Activated naive CD8-positive, alpha-beta T cell (primary cell): Measurements from ENCODE around the gene TMEM247.

Experiments
- H3K27ac Mint-ChIP-seq: one replicate; pipeline ENCODE4 v1.8.0; 2021; ENCODE audit warnings: mixed read lengths
- H3K27me3 Mint-ChIP-seq: one replicate; pipeline ENCODE4 v1.8.0; 2021; ENCODE audit warnings: mixed read lengths
- H3K36me3 Mint-ChIP-seq: one replicate; pipeline ENCODE4 v1.8.0; 2021; ENCODE audit warnings: mixed read lengths
- H3K4me1 Mint-ChIP-seq: one replicate; pipeline ENCODE4 v1.8.0; 2021; ENCODE audit warnings: low read depth, mixed read lengths
- H3K4me3 Mint-ChIP-seq: one replicate; pipeline ENCODE4 v1.8.0; 2021; ENCODE audit warnings: mild to moderate bottlenecking, mixed read lengths
- H3K9me3 Mint-ChIP-seq: one replicate; pipeline ENCODE4 v1.8.0; 2021; ENCODE audit warnings: low read depth, mixed read lengths

Gene TMEM247

DNA sequence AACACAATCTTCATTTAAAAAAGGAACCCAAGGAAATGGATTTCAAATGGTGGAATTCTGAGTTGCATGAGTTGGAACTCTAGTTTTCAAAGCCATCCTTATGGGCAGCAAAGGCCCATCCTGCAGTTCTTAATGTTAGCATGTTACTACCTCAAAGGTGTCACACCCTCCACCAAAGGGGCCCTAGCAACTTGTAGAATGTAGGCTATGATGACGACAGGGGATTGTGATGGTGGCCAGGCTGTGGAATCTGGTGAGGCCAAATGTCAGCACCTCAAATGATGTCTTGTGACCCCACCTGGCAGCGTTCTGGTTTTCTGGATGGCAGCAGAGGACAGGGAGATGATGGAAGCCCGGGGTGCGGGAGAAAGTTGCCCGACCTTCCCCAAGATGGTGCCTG, at the start of gene TMEM247:
TMEM247 (plus strand) TSS at position 301 of the 400 bp plus-strand sequence.
- H3K4me3 Mint-ChIP-seq = no peak within 1 kb of the TSS
- peaks cover 6% of the 10 kb centered on the region for H3K36me3 Mint-ChIP-seq
- H3K4me1 Mint-ChIP-seq = peaks cover 22% of the 10 kb centered on the region
- H3K27ac Mint-ChIP-seq = no peak within 1 kb of the TSS
- peaks cover 3% of the 10 kb centered on the region for H3K9me3 Mint-ChIP-seq
- peaks cover 1% of the 10 kb centered on the region for H3K27me3 Mint-ChIP-seq

- H3K4me3 Mint-ChIP-seq = no peak overlapping the region
- no peaks in the 10 kb centered on the region for H3K9me3 Mint-ChIP-seq
- no peaks in the 10 kb centered on the region for H3K36me3 Mint-ChIP-seq
- no peak overlapping the region for H3K27ac Mint-ChIP-seq
- H3K27me3 Mint-ChIP-seq = no peaks in the 10 kb centered on the region
- H3K4me1 Mint-ChIP-seq = peaks cover 37% of the 10 kb centered on the region
Measured at GRCh38 chr2:46430413-46430812, 49.0 kb upstream of the TMEM247 start.

GRCh38 chr2:46430992-46431391, 48.4 kb upstream of the TMEM247 start:
- no peaks in the 10 kb centered on the region for H3K36me3 Mint-ChIP-seq
- H3K27me3 Mint-ChIP-seq = no peaks in the 10 kb centered on the region
- peaks cover 37% of the 10 kb centered on the region for H3K4me1 Mint-ChIP-seq
- no peaks in the 10 kb centered on the region for H3K9me3 Mint-ChIP-seq
- peak overlapping the region; percentile 24 for H3K27ac Mint-ChIP-seq
- peak overlapping the region; percentile 21 for H3K4me3 Mint-ChIP-seq

DNA sequence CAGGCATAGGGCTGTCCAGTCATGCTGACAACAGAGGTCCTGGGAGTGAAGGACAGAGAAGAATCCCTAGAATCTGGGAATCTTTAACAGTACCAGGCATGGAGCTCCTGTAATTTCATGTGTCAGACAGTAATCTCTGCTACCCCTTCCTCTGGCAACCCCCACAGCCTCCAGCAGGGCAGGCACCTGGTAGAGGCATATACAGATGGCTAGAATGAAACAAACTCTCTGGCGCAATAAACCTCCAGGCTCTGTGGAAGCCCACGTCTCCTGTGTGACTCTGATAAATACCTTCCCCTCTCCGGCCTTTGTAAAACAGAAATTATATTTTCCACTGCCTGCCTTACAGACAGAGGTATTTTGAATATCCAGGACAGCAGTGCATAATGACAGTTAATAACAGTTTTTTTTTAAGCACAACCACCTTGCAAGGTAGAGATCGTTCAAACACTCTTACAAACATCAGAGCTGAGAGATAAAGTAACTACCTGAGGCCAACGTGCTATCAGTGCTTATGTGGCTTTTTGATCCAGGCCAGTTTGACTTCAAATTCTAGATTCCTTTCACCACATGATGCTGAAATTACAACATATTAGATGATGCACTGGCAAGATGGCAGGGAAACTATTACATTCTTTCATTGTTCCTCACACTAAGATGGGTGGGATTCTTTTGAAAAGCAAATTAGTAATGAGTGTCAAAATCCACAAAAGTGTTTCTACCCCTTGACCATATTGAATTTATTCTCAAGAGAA, 47.7 kb upstream of the TMEM247 start:
- Mint-ChIP-seq H3K4me3 (peak overlapping the region; percentile 21), H3K27ac (peak overlapping the region; percentile 24), H3K27me3 (no peaks in the 10 kb centered on the region), H3K9me3 (no peaks in the 10 kb centered on the region), H3K36me3 (no peaks in the 10 kb centered on the region), H3K4me1 (peaks cover 37% of the 10 kb centered on the region)

DNA sequence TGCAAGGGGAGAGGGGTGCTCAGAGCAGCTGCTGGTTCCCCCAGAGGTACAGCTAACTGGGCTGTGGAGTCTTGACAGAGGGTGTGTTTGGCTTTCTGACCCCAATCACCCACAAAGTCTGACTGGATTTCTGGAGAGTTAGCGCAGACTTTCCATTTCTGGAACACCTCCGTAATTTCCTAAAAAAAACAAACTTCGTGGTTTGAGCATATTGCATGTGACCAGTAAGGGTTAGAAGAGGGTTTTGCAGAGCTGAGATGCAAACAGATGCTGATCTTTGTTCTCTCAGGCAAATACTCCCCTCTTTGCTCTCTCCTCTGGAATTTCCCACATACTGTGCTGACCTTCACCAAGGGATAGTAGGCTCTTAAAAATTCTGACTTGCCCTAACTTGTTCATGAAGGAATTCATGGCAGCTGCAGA, 44.5 kb upstream of the TMEM247 start:
- H3K27ac Mint-ChIP-seq = no peak overlapping the region
- no peaks in the 10 kb centered on the region for H3K36me3 Mint-ChIP-seq
- peaks cover 56% of the 10 kb centered on the region for H3K4me1 Mint-ChIP-seq
- H3K9me3 Mint-ChIP-seq = peaks cover 3% of the 10 kb centered on the region
- H3K4me3 Mint-ChIP-seq = no peak overlapping the region
- no peaks in the 10 kb centered on the region for H3K27me3 Mint-ChIP-seq

DNA sequence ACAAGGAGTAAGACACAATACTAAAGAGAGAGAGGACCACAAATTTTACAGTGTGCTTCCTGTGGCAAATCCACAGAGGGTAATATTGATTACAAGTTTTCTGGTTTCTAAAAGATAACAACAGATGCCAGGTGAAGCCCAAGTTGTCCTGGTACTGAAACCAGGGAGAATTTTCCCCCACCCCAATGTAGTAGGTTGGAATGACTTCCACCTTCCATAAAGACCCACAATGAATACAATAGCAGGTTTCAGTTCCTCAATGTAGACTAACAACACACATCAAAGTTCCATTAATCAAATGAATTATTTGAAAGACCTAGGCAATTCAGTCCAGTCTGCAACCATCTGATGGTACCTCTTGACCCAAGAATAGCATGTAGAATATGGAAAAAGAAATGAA, 44.0 kb upstream of the TMEM247 start:
- H3K4me1 Mint-ChIP-seq = peaks cover 57% of the 10 kb centered on the region
- no peaks in the 10 kb centered on the region for H3K36me3 Mint-ChIP-seq
- H3K27me3 Mint-ChIP-seq = no peaks in the 10 kb centered on the region
- peaks cover 3% of the 10 kb centered on the region for H3K9me3 Mint-ChIP-seq
- no peak overlapping the region for H3K27ac Mint-ChIP-seq
- H3K4me3 Mint-ChIP-seq = no peak overlapping the region

DNA sequence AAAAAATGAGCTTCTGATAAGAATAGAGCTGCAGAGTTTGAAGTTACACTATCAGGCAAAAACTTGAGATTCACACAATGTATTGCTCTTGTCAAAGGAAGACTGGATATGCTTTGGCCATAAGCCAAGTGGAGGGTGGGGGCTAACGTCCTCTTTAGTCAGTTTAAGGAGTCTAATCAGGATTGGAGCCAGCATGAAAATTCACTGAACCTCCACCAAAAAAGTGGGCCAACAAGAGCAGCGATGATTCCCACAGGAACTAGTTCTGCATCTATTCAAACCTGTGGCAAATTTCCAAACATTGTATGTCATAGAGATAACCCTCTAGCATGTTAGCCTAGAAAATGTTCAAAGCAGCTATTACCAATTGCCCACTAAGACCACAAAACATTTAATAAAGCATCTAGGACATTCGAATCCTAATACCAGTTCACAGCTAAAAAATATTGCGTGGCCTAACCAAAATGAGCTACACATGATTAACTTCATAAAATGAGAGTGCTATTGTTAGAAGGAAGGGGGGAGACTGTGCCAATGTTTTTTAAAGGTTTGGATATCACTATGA, 43.5 kb upstream of the TMEM247 start:
- Mint-ChIP-seq H3K27me3 (no peaks in the 10 kb centered on the region), H3K27ac (no peak overlapping the region), H3K9me3 (peaks cover 3% of the 10 kb centered on the region), H3K4me3 (no peak overlapping the region), H3K4me1 (peaks cover 55% of the 10 kb centered on the region), H3K36me3 (no peaks in the 10 kb centered on the region)

GRCh38 chr2:46436800-46437199, 42.6 kb upstream of the TMEM247 start:
- H3K27me3 Mint-ChIP-seq = no peaks in the 10 kb centered on the region
- H3K36me3 Mint-ChIP-seq = no peaks in the 10 kb centered on the region
- no peak overlapping the region for H3K4me3 Mint-ChIP-seq
- peaks cover 49% of the 10 kb centered on the region for H3K4me1 Mint-ChIP-seq
- H3K27ac Mint-ChIP-seq = no peak overlapping the region
- peaks cover 3% of the 10 kb centered on the region for H3K9me3 Mint-ChIP-seq

GRCh38 chr2:46438102-46438501, 41.3 kb upstream of the TMEM247 start:
- Mint-ChIP-seq H3K36me3 (no peaks in the 10 kb centered on the region), H3K27ac (no peak overlapping the region), H3K4me3 (no peak overlapping the region), H3K27me3 (no peaks in the 10 kb centered on the region), H3K9me3 (peaks cover 3% of the 10 kb centered on the region), H3K4me1 (peaks cover 36% of the 10 kb centered on the region)

DNA sequence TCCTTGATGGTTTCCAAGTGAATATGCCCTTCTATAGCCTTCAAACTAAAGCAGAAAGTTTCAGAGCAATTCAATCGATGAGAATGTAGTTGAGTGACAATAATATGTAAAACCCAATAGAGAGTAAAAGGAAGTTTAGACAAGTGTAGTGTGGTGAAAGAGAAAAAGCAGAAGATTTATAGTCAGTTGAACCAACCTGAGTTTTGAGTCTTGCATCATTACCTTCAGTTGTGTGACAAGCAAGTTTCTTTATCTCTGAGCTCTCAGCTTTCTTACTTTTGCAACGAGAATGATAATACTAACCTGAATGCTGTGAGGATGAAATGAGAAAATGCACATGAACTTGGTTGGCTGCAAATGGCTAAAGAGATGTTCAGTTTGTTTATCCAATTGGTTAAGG, 40.6 kb upstream of the TMEM247 start:
- no peak overlapping the region for H3K4me3 Mint-ChIP-seq

DNA sequence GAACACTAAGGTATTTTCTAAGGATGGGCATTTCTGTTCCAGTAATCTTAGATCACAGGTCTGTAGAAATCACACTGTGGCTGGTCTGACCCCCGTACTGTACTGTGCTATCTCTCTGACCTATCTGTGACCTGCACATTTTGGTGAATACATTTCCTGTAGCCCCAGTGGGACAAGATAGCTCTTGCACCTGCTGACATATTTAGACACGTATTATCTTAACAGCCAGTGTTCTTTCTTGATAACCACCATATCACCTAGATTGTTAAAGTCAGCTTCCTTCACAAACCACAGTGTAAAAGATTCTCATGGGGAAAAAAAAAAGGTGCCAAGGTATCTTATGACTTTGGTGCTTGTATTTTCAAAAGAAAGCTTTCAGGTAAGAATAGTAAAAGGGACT, 39.8 kb upstream of the TMEM247 start:
- Mint-ChIP-seq H3K27me3 (no peaks in the 10 kb centered on the region), H3K27ac (peak overlapping the region; percentile 1), H3K4me1 (peaks cover 32% of the 10 kb centered on the region), H3K36me3 (no peaks in the 10 kb centered on the region), H3K9me3 (peaks cover 3% of the 10 kb centered on the region), H3K4me3 (peak overlapping the region; percentile 8)

More for the DNA sequence above, 40.6 kb upstream of the TMEM247 start:
- Mint-ChIP-seq H3K36me3 (no peaks in the 10 kb centered on the region), H3K27ac (no peak overlapping the region), H3K4me1 (peaks cover 32% of the 10 kb centered on the region), H3K9me3 (peaks cover 3% of the 10 kb centered on the region), H3K27me3 (no peaks in the 10 kb centered on the region)

- H3K4me1 Mint-ChIP-seq = peaks cover 30% of the 10 kb centered on the region
Measured at GRCh38 chr2:46441838-46442712, 37.3 kb upstream of the TMEM247 start.

DNA sequence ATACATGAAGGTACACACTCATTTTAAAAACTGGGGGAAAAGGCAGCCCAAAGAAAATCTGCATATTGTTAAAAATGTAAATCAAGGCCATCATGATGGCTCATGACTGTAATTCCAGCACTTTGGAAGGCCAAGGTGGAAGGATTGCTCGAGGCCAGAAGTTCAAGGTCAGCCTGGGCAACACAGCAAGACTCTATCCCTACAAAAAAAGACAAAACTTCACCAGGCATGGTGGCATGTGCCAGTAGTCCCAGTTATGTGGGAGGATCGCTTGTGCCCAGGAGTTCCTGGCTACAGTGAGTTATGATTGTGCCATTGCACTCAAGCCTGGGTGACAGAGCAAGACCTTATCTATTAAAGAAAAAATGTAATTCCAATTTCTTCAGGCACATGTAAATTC, 34.6 kb upstream of the TMEM247 start:
- Mint-ChIP-seq H3K9me3 (peaks cover 4% of the 10 kb centered on the region), H3K27ac (no peak overlapping the region), H3K4me3 (no peak overlapping the region), H3K4me1 (peaks cover 13% of the 10 kb centered on the region), H3K27me3 (no peaks in the 10 kb centered on the region), H3K36me3 (peaks cover 11% of the 10 kb centered on the region)

More at GRCh38 chr2:46441838-46442712, 37.3 kb upstream of the TMEM247 start:
- H3K9me3 Mint-ChIP-seq = peaks cover 7% of the 10 kb centered on the region
- H3K4me3 Mint-ChIP-seq = no peak overlapping the region
- no peak overlapping the region for H3K27ac Mint-ChIP-seq
- H3K36me3 Mint-ChIP-seq = peaks cover 11% of the 10 kb centered on the region
- no peaks in the 10 kb centered on the region for H3K27me3 Mint-ChIP-seq

DNA sequence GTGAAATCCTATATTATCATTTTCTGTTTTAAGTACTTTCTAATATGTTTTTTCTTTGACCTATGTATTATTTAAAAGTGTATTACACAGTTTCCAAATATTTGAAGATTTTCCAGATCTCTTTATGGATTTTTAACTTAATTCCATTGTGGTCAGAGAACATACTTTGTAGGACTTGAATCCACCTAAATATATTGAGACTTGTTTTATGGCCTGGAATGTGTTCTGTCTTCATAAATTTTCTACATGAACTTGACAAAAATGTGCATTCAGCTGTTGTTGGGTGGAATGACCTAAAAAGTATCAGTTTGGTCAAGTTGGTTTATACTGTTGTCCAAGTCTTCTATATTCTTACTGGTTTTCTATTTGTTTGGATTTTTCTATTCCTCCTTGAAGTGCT, 33.8 kb upstream of the TMEM247 start:
- Mint-ChIP-seq H3K36me3 (peaks cover 11% of the 10 kb centered on the region), H3K27ac (no peak overlapping the region), H3K4me3 (no peak overlapping the region), H3K4me1 (peaks cover 5% of the 10 kb centered on the region), H3K9me3 (peaks cover 4% of the 10 kb centered on the region), H3K27me3 (no peaks in the 10 kb centered on the region)
